Glomerular visceral epithelial cell (primary cell): ENCODE data around the gene DENND5A.
"Not testable (repeated sequence)": the region's sequence is repeated elsewhere in the genome, so short reads cannot be mapped to it uniquely, and the experiment has no call there.

ENCODE experiments used
- DNase-seq: peaks from one replicate; pipeline ENCODE4 v3.0.0-alpha.2; 2016; ENCODE audit errors: extremely low spot score

Gene DENND5A

DNA sequence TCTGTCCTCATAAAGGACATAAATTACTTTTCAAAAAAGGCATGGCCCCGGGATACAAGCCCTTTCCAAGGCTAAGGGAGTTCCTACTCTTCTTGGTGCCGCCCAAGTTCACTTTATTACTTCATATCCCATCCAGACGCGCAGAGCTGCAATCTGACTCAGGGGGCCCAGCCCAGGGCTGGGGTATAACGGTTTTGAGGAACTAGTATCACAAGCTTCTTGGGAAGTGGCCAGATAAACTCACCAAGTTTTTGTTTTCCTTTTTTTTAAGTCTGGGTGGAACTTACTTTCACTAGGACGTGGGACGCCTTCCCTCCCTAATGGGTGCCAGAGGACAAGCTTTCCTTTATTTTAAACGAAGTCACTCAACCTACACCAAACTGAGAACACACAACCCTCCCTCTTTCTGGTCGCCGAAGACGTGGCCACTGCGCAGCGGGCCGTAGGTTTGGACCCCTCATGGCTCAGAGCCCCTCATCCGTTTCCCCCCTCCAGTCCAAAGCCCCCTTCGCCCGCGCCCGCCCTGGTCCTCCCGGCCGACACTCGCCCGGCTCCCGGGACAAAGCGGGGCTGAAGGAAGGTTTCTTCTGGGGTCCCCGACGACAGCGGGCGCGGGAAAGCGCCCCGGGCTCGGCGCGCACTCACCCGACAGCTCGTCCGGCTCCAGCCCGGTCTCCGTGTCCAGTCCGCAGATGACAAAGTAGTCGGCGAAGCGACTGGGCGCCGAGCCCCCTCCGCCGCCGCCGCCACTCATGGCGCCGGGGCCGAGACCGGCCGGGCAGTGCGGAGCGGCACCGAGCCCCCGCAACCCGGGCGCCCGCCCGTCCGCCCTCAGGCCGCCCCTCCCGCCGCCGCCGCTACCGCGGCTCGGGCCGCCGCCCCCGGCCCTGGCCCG is 587 bp downstream of the DENND5A start:
- peak; percentile 67 for DNase-seq

DNA sequence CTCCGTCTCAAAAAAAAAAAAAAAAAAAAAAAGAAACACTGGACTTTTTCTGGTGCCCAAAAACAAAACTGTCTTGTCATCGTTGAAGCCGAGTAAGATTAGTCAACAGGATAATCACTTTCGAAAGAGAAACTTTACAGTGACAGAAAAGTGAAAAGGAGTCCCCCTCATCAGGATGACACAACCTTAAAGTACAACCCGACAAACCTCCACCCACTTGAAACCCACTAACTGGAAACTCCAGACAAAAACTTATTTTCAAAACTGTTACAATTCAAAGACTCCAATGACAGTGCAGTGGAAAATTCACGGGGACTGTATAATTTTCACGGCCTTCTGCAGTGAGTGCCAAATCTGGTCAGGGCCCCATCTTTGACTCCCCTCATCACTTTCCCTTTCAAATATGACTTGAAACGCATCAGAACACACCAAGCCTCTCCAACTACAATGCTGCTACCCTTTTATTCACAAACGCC is 1.3 kb downstream of the DENND5A start:
- DNase-seq: peak; percentile 41

DNA sequence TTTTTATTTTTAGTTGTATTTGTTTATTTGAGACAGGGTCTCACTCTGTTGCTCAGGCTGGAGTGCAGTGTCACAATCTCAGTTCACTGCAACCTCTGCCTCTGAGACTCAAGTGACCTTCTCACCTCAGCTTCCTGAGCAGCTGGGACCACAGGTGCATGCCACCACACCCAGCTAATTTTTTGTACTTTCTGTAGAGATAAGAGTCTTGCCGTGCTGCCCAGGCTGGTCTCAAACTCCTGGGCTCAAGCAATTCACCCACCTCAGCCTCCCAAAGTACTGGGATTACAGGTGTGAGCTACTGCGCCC is 4.4 kb downstream of the DENND5A start:
- not testable (repeated sequence) for DNase-seq

DNA sequence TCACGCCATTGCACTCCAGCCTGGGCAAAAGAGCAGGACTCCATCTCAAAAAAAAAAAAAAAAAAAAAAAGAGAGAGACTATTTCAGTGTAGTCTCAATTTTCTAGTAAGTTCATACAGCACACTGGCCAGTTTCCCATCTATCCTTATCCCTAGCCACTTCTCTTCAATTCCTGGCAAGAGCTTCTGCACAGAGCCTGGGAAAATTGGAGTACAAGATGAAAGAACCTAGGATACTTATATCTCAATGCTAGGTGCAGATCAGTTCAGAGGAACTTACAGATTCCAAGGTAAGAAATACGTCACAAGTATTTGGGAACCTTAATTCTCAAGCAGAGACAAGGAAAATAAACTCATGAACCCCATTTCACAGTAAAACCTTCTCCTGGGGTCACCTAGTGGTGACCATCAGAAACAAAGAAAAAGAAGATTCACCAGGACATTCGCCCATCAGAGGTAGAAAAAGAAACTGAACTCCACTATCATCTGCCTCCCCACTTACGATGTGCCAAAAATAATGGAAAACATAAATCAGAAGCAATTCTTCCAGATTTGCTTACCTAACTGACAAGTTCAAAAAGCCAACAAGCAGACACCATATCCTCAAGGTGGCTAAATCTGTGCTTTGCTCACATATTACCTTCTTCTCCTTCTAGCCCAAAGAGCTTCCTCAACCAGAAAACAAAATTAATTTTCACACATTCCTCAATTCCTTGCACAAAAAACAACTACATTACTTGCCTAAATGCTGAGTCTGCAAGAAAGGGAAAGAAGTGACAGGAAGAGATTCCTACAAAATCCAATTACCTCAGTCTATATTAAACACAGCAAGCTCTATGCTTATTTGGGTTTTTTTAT is 4.9 kb downstream of the DENND5A start:
- no peak for DNase-seq

DNA sequence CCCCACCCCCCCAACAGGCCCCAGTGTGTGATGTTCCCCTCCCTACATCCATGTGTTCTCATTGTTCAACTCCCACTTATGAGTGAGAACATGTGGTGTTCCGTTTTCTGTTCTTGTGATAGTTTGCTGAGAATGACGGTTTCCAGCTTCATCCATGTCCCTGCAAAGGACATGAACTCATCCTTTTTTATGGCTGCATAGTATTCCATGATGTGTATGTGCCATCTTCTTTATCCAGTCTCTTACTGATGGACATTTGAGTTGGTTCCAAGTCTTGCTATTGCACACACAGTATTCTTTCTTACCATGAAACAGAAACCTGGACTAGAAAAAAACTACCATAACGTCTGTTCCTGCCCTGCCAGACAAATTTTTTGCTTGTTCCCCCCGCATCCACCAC is 6.9 kb downstream of the DENND5A start:
- not testable (repeated sequence) for DNase-seq

DNA sequence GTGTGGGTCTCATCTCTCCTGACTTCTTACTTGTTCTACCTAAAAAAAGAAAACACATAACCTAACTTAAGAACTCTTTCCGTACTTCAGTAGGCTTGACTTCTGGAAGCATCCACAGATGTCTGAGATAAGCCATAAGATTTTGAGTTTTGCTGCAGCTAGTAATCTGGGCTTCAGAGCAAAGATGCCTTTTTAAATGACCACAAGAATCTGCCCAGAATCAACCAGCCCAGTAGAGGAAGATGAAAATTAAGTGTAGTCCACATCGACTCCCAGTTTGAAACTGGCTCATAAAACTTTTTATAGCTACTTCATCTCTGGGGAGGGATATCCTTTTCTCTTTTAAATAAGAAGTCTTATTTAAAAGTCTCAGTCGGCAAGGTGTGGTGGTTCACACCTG is 10.7 kb downstream of the DENND5A start:
- DNase-seq: no peak

DNA sequence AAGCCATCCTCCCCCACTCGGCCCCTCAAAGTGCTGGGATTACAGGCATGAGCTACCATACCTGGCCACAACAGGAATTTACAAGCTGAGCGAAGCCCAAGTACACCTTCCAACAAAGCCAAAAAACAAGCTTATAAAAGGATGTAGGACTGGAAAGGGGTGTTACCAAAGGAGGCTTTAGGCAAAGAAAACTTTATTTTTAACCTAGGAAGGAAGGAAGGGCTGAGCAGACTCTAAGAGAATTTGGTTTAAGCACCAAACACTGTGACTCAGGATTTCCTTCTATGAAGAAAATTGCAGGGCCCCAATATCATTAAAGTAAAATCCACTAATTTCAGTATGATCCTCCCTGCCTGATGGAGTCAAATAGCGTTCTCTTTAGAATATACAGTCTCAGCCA is 12.1 kb downstream of the DENND5A start:
- DNase-seq: no peak

DNA sequence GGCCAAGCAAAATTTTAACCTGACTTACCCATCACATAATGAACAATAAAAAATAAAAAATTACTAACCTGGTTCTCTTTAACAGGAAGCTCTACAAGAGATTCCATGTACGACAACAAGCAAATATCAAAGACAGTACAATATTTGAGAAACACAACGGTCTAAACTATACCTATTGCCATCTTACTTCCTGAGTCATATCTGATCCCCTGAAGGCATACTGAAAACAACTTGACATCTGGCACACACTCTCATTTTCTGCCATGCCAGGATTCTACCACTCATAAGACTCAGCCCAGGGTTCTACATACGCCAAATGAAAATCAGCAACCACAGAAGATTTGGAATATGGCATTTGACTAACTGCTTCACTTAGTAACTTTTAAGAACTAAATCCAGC is 13.8 kb downstream of the DENND5A start:
- no peak for DNase-seq

DNA sequence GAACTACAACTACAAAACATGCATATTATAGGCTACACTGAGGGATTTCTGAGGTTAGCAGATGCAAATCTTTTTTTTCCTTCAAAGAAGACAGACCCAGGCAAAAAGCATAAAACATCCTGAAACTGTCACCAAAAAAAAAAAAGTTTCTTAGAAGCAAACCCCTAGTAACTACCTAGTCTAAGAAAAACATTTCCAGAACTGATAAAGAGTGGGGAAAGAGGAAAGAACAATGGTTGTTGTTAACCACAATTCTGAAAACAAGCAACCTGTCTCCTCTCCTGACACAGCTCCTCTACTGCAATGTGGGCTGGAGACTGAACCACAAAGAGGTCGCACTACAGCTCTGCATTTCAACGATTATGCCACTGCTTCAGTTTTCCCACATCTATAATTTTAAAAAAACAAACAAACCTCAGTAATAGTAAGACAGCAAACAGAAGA is 15.0 kb downstream of the DENND5A start:
- DNase-seq: no peak

DNA sequence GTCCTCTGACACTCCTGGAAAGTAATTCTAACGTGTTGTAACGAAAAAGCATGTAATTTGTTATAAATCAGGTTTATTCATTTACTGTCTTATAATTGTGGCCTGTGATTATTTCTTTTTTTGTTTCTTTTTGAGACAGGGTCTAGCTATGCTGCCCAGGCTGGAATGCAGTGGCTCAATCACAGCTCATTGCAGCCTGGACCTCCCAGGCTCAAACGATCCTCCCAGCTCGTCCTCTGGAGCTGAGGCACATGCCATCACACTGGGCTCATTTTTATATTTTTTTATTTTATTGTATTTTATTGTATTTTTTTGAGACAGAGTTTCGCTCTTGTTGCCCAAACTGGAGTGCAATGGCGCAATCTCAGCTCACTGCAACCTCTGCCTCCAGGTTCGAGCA is 15.9 kb downstream of the DENND5A start:
- no peak for DNase-seq

DNA sequence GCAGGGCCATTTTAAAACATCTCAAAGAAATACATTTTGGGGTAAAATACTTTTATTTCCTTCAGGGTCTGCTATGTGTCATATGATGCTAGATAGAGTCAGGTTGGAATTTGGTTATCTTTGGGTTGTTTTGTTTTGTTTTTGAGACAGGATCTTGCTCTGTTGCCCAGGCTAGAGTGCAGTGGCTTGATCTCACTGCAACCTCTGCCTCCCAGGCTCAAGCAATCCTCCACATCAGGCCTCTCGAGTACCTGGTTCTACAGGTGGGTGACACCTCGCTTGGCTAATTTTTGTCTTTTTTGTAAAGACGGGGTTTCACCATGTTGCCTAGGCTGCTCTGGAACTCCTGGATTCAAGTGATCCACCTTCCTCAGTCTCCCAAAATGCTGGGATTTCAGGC is 17.3 kb downstream of the DENND5A start:
- no peak for DNase-seq

DNA sequence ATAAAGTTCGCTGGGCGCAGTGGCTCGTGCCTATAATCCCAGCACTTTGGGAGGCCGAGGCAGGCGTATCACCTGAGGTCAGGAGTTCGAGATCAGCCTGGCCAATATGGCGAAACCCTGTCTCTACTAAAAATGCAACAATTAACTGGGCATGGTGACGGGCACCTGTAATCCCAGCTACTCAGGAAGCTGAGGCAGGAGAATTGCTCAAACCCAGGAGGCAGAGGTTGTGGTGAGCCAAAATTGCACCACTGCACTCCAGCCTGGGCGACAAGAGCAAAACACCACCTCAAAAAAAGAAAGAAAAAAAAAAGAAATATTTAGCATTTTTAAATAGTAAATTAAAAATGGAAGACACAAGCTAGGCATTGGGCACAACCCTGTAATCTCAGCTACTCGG is 28.9 kb downstream of the DENND5A start:
- DNase-seq: not testable (repeated sequence)

DNA sequence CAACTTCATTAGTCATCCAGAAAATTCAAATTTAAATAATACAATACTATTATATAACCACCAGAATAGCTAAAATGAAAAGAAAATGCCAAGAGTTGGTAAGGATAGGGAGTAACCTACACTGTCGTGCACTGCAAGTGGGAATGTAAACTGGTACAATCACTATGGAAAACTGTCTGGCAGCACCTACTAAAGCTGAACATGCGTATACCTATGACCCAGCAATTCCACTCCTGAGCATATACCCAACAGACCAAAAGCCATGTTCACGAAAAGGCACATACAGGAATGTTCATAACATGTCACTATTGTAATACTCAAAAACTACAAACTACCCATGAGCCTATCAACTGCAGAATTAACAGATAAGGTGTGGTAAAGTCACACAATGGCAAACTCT is 32.7 kb downstream of the DENND5A start:
- no peak for DNase-seq

DNA sequence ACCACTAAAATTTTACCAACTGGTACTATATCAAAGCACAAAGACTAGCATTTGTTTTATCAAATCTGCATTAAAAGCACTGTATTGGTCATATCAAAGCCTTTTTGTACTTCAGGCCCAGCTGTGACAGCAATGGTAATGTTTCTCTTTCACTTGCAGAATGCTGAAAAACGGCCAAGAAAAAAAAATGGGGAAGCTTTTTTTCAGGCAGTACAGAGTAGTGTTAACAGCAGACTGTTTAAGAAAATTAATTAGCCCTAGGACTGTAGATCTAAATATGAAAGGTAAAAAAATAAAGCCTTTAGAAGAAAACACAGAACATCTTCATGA is 33.3 kb downstream of the DENND5A start:
- DNase-seq: no peak

DNA sequence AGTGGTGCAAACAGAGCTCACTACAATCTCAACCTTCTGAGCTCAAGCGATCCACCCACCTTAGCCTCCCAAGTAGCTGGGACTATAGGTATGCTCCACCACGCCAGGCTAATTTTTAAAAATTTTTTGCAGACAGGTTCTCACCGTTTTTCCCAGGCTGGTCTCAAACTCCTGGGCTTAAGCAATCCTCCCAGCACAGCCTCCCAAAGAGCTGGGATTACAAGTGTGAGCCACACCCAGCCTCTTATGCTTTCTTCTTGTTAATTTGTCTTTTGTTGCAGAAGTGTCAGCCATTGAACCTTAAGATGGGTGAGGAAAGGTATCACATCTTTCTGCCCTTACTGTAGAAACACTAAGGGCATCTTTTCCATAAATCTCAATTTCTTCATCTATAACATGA is 34.9 kb downstream of the DENND5A start:
- no peak for DNase-seq

DNA sequence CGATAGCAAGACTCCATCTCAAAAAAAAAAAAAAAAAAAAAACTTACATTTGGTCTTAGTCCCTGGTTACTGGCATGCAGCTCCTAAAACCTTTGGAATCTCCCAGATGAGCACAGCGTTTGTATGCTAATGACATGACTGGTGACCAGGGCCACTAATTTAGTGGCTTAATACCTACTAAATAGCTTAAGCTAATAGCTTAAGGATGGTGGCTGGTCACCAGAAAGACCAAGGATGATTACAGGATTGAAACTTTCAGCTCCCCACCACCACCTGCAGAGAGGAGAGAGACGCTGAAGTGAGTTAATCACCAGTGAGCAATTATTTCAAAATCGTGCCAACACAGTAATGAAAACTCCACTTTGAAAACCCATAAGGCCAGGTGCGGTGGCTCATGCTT is 37.1 kb downstream of the DENND5A start:
- DNase-seq: no peak

DNA sequence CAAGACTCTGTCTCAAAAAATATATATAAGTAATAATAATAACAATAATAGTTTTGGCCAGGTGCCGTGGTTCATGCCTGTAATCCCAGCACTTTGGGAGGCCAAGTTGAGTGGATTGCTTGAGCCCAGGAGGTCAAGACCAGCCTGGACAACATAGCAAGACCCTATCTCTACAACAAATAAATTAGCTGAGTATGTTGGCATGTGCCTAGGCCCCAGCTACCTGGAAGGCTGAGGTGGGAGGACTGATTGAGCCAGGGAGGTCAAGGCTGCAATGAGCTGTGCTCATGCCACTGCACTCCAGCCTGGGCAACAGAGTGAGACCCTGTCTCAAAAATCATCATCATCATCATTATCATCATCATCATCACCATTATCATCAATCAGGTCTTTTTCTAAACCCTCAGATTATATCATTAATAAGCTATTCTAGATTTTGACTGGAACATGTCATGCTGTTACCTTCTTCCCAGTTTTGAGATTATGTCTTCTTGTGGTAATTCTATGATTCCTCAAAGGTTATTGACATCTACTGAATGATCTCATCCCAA is 39.3 kb downstream of the DENND5A start:
- no peak for DNase-seq

DNA sequence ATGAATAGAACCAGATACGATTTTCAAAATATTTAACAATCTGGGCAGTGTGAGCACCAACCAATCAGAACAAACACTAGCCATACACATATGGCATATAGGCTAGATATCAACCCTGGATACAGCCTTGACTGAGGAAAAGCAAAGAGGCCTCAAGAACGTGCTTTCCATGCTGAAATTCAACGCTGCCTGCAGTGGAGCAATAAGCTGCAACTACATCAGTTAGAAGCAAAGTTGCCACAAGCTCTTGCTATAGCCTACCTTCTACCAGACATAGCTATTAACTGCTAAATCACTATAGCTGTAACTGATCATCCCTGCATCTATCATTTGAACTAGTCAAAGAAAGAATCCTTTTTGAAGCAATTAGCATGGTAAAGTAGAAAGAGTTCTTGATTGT is 42.5 kb downstream of the DENND5A start:
- no peak for DNase-seq

DNA sequence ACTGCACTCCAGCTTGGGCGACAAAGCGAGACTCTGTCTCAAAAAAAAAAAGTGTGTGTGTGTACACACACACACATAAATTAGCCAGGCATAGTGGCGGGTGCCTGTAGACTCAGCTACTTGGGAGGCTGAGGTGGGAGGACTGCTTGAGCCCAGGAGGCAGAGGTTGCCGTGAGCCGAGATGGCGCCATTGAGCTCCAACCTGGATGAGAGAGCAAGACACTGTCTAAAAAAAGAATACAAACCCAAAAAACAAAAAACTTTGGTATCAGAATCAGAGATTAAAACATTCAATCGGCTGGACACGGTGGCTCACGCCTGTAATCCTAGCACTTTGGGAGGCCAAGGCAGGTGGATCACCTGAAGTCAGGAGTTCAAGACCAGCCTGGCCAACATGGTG is 44.3 kb downstream of the DENND5A start:
- DNase-seq: not testable (repeated sequence)

DNA sequence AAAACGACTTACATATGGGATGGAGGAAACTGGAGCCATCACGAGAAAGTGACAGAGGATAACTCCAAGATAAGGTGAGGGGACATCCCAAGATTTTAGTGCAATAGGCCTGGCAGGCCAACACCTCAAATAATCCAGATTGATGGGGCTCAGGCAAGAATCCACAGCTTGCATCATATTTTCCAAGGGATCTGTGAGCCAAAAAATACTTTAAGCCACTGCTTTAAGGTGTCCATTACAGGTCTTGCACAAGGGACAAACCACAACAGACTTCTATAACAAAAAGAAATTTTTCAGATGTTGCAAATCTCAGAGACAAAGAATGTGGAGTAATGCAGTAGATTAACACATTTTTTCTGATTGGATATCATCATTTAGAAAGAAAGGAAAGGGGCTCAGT is 45.6 kb downstream of the DENND5A start:
- DNase-seq: peak; percentile 26

DNA sequence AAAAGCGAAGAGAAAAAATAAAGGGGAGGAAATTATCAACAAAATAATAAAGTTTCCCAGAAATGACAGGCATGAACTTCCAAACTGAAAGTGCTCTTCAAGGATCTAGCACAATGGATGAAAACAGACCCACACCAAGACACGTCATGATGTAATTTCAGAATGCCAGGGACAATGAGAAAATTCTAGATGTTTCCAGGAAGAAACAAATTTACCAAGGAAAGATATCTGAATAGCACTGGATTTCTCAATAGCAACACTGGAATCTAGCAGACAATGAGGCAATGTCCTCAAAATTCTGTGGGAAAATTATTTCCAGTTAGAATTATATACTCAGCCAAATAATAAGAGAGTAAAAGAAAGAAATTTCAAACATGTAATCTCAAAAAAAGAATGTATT is 46.0 kb downstream of the DENND5A start:
- no peak for DNase-seq

DNA sequence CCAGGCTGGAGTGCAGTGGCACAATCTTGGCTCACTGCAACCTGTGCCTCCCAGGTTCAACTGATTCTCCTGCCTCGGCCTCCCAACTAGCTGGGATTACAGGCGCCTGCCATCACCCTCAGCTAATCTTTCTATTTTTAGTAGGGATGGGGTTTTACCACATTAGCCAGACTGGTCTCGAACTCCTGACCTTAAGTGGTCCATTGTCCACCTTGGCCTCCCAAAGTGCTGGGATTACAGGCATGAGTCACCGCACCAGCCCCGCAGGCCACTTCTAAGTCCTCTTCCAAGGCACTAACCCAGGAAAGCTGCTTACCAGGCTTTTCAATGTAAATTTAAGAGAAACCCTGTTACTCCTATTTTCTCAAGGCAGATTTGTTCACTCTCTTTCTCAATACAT is 50.4 kb downstream of the DENND5A start:
- peak; percentile 29 for DNase-seq

DNA sequence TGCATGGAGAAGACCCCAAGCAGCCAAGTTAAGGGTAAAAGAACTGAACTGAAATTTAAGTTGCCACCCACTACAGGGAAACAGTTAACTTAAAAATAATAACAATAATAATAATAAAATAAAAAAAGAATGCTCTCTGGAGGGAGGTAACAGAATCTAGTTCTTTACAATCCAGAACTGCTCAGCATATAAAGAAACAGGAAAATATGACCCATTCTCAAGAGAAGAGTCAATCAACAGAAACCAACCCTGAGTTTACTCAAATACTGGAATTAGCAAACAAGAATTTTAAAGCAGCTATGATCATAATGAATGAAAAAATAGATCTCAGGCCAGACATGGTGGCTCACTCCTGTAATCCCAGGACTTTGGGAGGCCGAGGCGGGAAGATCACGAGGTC is 53.8 kb downstream of the DENND5A start:
- DNase-seq: no peak
